MCF 10A (cell line): Measurements from ENCODE around the gene STKLD1. TPM values are rescaled to one million over a fixed set of nuclear protein-coding genes. Genes with fewer than 3 reads are reported as not detected.

ENCODE experiments used
- BruUV-seq: library from RNA; stranded (reverse); fragments of 400-500 nt; replicated peaks from 2 replicates; lab custom pipeline; 2021; lab: Mats Ljungman, UMichigan
- CTCF ChIA-PET: fragments of 300-600 bp; sonication (Branson Sonifier 250); formaldehyde crosslinking; extraction: SDS; loops from one replicate; lab custom pipeline; 2021; ENCODE audit warnings: antibody characterized with exemption, inconsistent platforms; lab: Yijun Ruan, JAX
- POLR2A ChIA-PET: fragments of 300-600, 350-650 bp; sonication (Branson Sonifier 250); formaldehyde crosslinking; extraction: SDS; loops from one replicate; lab custom pipeline; 2020; ENCODE audit warnings: antibody characterized with exemption, inconsistent platforms; lab: Yijun Ruan, JAX
- DNase-seq: peaks from one replicate; pipeline ENCODE4 v3.0.0-alpha.2; 2018; ENCODE audit not compliant: unreplicated experiment
- H3K27ac Mint-ChIP-seq: one replicate; pipeline ENCODE4 v1.8.0; 2022; ENCODE audit warnings: mild to moderate bottlenecking, low read depth, mixed read lengths; ENCODE audit not compliant: unreplicated experiment
- H3K27me3 Mint-ChIP-seq: one replicate; pipeline ENCODE4 v1.8.0; 2022; ENCODE audit warnings: mixed read lengths; ENCODE audit not compliant: insufficient read depth, unreplicated experiment
- H3K36me3 Mint-ChIP-seq: one replicate; pipeline ENCODE4 v1.8.0; 2022; ENCODE audit warnings: mild to moderate bottlenecking, moderate library complexity, mixed read lengths; ENCODE audit not compliant: insufficient read depth, unreplicated experiment
- H3K4me1 Mint-ChIP-seq: one replicate; pipeline ENCODE4 v1.8.0; 2022; ENCODE audit warnings: mixed read lengths; ENCODE audit not compliant: insufficient read depth, unreplicated experiment
- H3K4me3 Mint-ChIP-seq: one replicate; pipeline ENCODE4 v1.8.0; 2022; ENCODE audit warnings: mild to moderate bottlenecking, moderate library complexity, mixed read lengths; ENCODE audit not compliant: unreplicated experiment
- H3K9me3 Mint-ChIP-seq: one replicate; pipeline ENCODE4 v1.8.0; 2022; ENCODE audit warnings: mixed read lengths; ENCODE audit not compliant: unreplicated experiment
- intact Hi-C: fragments of 100-400 bp; cut with micrococcal nuclease; formaldehyde crosslinking; loops from 2 replicates; pipeline ENCODE4 v1.14.1; 2022
- total RNA-seq: library from RNA; stranded (reverse); gene quantifications from 2 replicates; pipeline ENCODE4 v1.2.3, GENCODE V29; 2022
- TF ChIP-seq, protein P1 (sequence below): fragments of 200-600 bp; IDR thresholded peaks from one replicate; pipeline ENCODE4 v1.8.0; 2022; ENCODE audit warnings: antibody characterized with exemption, mild to moderate bottlenecking; ENCODE audit not compliant: unreplicated experiment

Gene STKLD1
- total RNA-seq, 1 experiment from 2014 or later, result 1.3 TPM

DNA sequence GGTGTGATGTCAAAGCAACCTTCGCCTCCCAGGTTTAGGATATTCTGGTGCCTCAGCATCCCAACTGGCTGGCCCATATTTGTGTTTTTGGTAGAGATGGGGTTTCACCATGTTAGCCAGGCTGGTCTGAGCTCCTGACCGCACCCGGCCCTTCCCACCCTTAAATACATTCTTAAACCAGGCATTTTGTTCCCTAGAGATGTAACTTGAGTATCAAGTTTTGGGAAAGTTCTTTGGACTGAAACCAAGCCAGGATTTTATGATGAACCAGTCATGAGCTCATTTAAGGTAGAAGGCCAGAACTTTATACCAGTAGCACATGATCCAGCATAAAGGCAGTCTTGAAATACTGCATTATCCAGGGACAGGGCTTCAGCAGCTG is 24.6 kb upstream of the STKLD1 start:
- ChIA-PET CTCF (interaction anchor here (1.0 kb wide), 1 partner anchor 23 kb away, joined by 4 read pairs; no protein-coding TSS in a partner anchor), POLR2A (interaction anchor here (0.8 to 1.8 kb wide), 8 partner anchors 12 to 108 kb away, joined by 3 to 5 read pairs (median 4); partner anchors contain the start of genes CACFD1 and SURF6)
- Mint-ChIP-seq H3K4me1 (peaks cover 6% of the 10 kb centered on the region), H3K9me3 (no peaks in the 10 kb centered on the region), H3K36me3 (peaks cover 76% of the 10 kb centered on the region), H3K27me3 (no peaks in the 10 kb centered on the region), H3K4me3 (no peak overlapping the region), H3K27ac (no peak overlapping the region)
- intact Hi-C loops, result no loop called here
- peak; percentile 24 for DNase-seq
- BruUV-seq, result no TSS peak
- TF ChIP-seq, protein P1, sequence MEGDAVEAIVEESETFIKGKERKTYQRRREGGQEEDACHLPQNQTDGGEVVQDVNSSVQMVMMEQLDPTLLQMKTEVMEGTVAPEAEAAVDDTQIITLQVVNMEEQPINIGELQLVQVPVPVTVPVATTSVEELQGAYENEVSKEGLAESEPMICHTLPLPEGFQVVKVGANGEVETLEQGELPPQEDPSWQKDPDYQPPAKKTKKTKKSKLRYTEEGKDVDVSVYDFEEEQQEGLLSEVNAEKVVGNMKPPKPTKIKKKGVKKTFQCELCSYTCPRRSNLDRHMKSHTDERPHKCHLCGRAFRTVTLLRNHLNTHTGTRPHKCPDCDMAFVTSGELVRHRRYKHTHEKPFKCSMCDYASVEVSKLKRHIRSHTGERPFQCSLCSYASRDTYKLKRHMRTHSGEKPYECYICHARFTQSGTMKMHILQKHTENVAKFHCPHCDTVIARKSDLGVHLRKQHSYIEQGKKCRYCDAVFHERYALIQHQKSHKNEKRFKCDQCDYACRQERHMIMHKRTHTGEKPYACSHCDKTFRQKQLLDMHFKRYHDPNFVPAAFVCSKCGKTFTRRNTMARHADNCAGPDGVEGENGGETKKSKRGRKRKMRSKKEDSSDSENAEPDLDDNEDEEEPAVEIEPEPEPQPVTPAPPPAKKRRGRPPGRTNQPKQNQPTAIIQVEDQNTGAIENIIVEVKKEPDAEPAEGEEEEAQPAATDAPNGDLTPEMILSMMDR, result no peak

DNA sequence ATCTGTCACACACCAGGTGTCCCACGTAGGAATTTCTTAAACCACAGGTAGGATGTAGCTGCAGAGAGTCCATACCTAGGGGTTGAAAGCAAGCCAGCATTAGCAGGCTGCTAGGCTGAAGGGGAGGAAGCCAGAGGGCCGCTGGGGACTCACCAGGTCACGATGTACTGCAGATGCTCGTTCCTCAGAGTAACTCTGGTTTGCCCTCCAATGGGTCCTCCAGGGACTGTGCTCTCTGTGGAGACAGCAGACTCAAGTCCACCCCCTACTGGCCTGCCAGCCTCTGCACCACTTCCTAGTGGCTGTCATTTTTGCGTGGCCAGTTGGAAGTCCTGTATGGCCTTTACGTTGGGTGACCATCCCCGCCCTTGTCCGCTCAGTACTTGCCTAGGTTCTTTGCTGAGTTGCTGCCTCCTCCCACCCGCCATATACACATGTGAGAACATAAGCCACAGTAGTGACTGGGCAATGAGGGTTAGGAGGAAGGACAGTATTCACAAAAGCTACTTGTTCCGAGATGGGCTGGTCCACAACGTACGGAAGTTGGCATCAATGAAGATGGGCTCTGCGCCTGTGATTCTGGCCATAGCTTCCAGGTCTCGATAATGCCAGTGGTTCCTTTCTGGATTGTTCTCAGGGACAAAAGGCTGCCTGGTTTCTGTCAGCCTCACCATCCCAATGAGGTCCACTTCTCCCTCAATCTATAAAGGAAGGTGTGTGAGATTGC is 24.1 kb upstream of the STKLD1 start:
- H3K9me3 Mint-ChIP-seq, result no peaks in the 10 kb centered on the region
- TSS peak; percentile 5 for BruUV-seq
- H3K27me3 Mint-ChIP-seq, result no peaks in the 10 kb centered on the region
- POLR2A ChIA-PET, result interaction anchor here (0.8 to 1.8 kb wide), 7 partner anchors 11 to 108 kb away, joined by 3 to 5 read pairs (median 4); partner anchors contain the start of gene CACFD1
- peaks cover 2% of the 10 kb centered on the region for H3K4me1 Mint-ChIP-seq
- intact Hi-C loops, result no loop called here
- peaks cover 70% of the 10 kb centered on the region for H3K36me3 Mint-ChIP-seq
- no peak overlapping the region for H3K27ac Mint-ChIP-seq
- DNase-seq, result peak; percentile 65
- TF ChIP-seq, protein P1, result peak; percentile 36
- H3K4me3 Mint-ChIP-seq, result no peak overlapping the region
- CTCF ChIA-PET, result interaction anchor here (0.5 to 1.0 kb wide), 2 partner anchors 22 to 57 kb away, joined by 4 to 7 read pairs; no protein-coding TSS in a partner anchor

DNA sequence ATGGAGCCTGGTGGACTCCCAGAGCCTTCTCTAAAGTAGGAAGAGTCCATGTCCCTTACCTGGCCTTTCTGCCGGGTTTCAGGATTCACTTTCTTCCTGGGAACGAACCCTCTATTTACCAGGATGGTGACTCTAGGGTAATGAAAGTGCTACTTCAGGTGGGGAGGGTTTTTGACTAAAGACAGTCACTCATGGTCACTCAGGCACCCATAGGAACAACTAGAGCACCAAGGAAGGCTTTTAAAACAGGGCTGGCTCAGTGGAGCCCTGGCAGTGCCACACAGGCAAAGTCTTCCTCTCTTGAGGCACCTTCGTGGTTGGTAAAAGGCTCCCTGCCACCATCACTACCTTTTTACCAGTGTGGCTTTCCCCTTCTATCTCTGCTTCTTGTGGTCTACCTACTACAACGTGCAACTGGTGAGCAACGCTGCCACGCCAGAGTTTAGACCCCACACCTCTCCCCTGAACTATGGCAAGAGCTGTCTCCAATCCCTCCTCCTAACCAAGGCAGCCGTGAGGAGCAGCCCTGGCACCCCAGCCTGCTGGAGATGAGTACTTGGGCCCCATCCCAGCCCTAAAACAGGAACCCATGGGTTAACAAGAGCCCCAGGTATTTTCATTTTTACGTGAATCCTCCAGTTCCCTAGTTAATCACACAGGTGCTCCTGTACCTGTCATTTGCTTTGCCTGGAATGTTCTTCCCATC is 23.4 kb upstream of the STKLD1 start:
- CTCF ChIA-PET, result interaction anchor here (0.5 to 0.7 kb wide), 2 partner anchors 56 to 165 kb away, joined by 3 to 7 read pairs; no protein-coding TSS in a partner anchor
- intact Hi-C loops, result no loop called here

More for the DNA sequence above, 23.4 kb upstream of the STKLD1 start:
- TF ChIP-seq, protein P1, result no peak
- Mint-ChIP-seq H3K36me3 (peaks cover 71% of the 10 kb centered on the region), H3K4me1 (peaks cover 3% of the 10 kb centered on the region), H3K27me3 (no peaks in the 10 kb centered on the region), H3K27ac (no peak overlapping the region), H3K4me3 (no peak overlapping the region), H3K9me3 (no peaks in the 10 kb centered on the region)
- POLR2A ChIA-PET, result interaction anchor here (0.6 to 1.7 kb wide), 4 partner anchors 10 to 1047 kb away, joined by 3 to 5 read pairs (median 4); no protein-coding TSS in a partner anchor
- DNase-seq, result no peak
- no TSS peak for BruUV-seq
